Activated T-helper 1 cell treated with Interleukin-2 at 50 U/mL for 16 hours (primary cell): ENCODE measurements around the gene ANTXR2.

Experiments
- DNase-seq: peaks from one replicate; pipeline ENCODE4 v3.0.0-alpha.2; 2020; ENCODE audit warnings: low read depth

ANTXR2 gene

GRCh38 chr4:79865201-79865597 is 207.8 kb downstream of the ANTXR2 start:
- no peak for DNase-seq

- DNase-seq: no peak
Observed at GRCh38 chr4:79864500-79865200, 208.4 kb downstream of the ANTXR2 start.

- DNase-seq: no peak
Observed at GRCh38 chr4:79863333-79863732, 209.7 kb downstream of the ANTXR2 start.

DNA sequence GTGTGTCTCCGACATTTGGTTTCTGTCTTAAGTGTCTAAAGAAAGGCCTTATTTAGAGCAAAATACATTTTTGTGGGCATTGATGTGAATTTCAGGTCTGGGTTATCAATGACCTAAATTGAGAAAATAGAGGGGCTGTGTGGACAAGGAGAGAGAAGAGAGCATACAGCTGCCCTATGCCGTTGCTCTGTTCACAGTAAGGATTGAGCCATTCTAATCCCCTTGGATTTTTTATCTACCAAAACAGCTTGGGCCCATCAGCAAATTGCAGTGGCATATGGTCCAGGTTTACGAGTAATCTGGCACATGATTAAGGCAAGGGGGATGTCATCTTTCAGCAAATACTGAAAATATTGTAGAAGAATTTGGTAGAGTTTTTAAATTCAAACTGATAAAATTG is 210.2 kb downstream of the ANTXR2 start:
- no peak for DNase-seq

GRCh38 chr4:79857811-79858210 is 215.2 kb downstream of the ANTXR2 start:
- no peak for DNase-seq

DNA sequence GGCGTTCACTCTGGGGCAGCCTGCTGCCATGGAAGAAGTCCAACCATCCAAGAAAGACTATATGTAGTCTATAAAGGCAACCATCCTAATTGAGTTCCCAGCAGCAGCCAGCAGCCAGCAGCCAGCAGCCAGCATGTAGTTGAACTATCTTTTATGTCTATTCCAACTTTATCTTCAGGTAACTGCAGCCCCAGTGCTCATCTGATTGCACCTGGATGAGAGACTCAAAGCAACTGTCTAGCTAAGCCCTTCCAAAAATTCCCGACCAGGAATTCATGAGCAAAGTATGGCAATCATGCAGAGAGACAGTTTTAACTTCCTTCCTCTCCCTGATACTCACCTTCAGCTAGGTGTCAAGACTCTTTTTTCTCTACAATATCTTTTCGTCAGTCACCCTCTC is 216.8 kb downstream of the ANTXR2 start:
- no peak for DNase-seq

DNA sequence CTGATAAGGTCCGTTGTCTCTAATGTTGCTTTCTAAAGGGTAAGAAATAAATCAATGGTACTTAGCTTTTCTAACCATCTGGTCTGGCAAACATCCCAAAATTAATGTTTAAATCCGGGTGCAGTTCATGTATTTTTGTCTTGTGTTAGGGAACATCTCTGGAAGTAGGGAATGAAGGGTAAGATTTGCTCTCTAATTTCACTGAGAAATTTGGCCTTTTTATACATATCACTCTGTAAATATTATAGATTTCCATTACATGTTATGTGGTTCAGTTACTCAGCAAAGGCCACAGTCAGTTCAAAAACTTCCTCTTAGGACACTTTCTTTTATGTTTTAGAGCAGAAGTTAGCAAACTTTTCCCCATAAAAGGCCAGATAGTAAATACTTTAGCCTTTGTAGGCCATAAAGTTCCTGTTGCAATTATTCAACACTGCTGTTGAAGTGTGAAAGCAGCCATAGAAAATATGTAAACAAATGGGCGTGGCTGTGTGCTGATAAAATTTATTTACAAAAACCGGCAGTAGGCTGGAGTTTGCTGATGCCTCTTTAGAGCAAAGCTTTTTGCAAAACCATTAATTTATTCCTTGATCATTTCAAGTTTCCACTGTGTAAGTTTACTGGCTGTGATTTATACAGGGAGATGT is 218.1 kb downstream of the ANTXR2 start:
- DNase-seq: no peak

- no peak for DNase-seq
Observed at GRCh38 chr4:79852305-79852730, 220.7 kb downstream of the ANTXR2 start.

DNA sequence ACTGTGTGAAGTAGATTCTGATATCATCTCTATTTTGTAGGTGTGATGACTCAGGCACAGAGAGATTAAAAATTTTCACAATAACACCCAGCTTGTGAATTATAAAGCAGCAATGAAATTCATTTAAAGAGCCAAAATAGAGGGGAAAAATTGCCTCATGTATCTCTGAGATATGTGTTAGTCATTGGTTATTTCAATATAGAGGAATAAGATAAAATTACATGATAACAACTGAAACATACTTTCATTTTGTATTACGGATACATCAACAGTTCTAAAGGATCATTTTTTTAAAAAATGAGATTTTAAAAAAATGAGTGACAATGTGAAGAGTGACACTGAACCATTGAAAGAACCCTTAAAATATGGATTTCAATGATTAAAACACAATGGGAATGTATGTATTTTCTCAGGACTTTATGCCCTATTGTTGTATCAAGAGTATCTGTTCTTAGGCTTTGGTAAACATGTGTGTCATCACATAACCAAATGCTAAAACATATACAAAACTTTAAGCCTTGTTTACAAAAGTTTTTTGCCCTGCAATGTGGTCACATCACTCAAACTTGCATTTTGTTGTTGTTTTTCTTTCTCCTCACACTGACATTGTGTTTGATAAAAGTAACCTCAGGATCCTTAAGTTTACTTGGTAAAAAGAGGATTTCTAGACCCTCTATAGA is 221.3 kb downstream of the ANTXR2 start:
- DNase-seq: no peak
